HG02642 (cell line): ENCODE data around the gene ZC3HAV1L.
"Not testable (repeated sequence)": the region's sequence is repeated elsewhere in the genome, so short reads cannot be mapped to it uniquely, and the experiment has no call there.

Source experiments
- ATAC-seq: cut with Tn5 transposase; IDR thresholded peaks from one replicate; pipeline ENCODE4 v1.9.1; 2021; ENCODE audit warnings: mild to moderate bottlenecking; ENCODE audit not compliant: unreplicated experiment, poor library complexity

ZC3HAV1L gene

GRCh38 chr7:139054656-139055055 lies 18.8 kb upstream of the ZC3HAV1L start:
- not testable (repeated sequence) for ATAC-seq

GRCh38 chr7:139054101-139054500 lies 18.3 kb upstream of the ZC3HAV1L start:
- no peak for ATAC-seq

- no peak for ATAC-seq
Observed at GRCh38 chr7:139051655-139052054, 15.8 kb upstream of the ZC3HAV1L start.

- no peak for ATAC-seq
Observed at GRCh38 chr7:139049936-139050335, 14.1 kb upstream of the ZC3HAV1L start.

- no peak for ATAC-seq
Observed at GRCh38 chr7:139049111-139049510, 13.3 kb upstream of the ZC3HAV1L start.

- ATAC-seq: no peak
Observed at GRCh38 chr7:139047970-139048369, 12.1 kb upstream of the ZC3HAV1L start.

- ATAC-seq: no peak
Observed at GRCh38 chr7:139046143-139046542, 10.3 kb upstream of the ZC3HAV1L start.

GRCh38 chr7:139044813-139045794 lies 9.3 kb upstream of the ZC3HAV1L start:
- no peak for ATAC-seq

- no peak for ATAC-seq
Observed at GRCh38 chr7:139043823-139044812, 8.3 kb upstream of the ZC3HAV1L start.

- no peak for ATAC-seq
Observed at GRCh38 chr7:139041378-139042085, 5.7 kb upstream of the ZC3HAV1L start.

- ATAC-seq: no peak
Observed at GRCh38 chr7:139038691-139039090, 2.8 kb upstream of the ZC3HAV1L start.

- ATAC-seq: no peak
Observed at GRCh38 chr7:139036901-139037300, 1.1 kb upstream of the ZC3HAV1L start.

GRCh38 chr7:139034855-139035585 lies 822 bp downstream of the ZC3HAV1L start:
- ATAC-seq: peak; percentile 36

GRCh38 chr7:139034336-139034735 lies 1.5 kb downstream of the ZC3HAV1L start:
- ATAC-seq: no peak

- no peak for ATAC-seq
Observed at GRCh38 chr7:139033346-139034114, 2.3 kb downstream of the ZC3HAV1L start.

GRCh38 chr7:139032473-139032872 lies 3.4 kb downstream of the ZC3HAV1L start:
- no peak for ATAC-seq

GRCh38 chr7:139029353-139029752 lies 6.5 kb downstream of the ZC3HAV1L start:
- ATAC-seq: no peak

- ATAC-seq: no peak
Observed at GRCh38 chr7:139026551-139026950, 9.3 kb downstream of the ZC3HAV1L start.

- not testable (repeated sequence) for ATAC-seq
Observed at GRCh38 chr7:139025861-139026260, 10.0 kb downstream of the ZC3HAV1L start.
